ENCODE results near the gene AP5Z1. TPM values are rescaled to one million over a fixed set of nuclear protein-coding genes. Genes with fewer than 3 reads are reported as not detected.

Gene AP5Z1
- 20.1 to 41.4 TPM (median 34.3 TPM) in 5 replicates for total RNA-seq (2022; extraction: Qiagen RNA extraction; ENCODE audit: low read depth)

DNA sequence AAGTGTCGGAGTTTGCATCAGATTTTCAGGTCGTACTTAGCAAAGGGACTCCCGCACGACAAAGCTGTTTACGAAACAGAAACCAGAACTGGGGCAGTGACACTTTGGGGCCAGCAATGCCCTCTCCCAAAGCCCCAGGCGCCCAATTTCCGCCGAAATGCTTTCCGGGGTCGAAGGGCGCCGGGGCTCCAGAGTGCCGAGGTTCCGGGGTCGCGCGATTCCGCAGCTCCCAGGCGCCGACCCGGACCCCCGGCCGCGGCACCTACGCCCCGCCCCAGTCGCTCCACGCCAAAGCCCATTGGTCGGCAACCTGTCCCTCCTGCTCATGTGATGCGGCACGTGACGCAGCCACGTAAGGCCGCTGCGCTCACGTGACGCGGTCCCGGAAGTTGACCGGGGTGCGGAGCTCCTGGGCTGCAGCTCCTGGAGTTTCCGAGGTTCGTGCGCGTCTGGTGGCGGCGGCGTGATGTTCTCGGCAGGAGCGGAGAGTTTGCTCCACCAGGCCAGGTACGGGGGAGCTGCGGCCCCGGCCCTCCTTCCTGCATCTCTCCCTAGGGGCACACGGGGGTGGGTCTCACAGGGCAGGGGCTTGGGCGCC lies at the start of gene AP5Z1:
TSS of gene AP5Z1 (plus strand) at position 374 of the 598 bp plus-strand sequence. CDS start at position 467, 93 bp downstream.

Other genes starting within 250 kb of the AP5Z1 start
- gene FOXK1, start 93.3 kb upstream of the AP5Z1 start, total RNA-seq (2022; extraction: Qiagen RNA extraction; ENCODE audit: low read depth) = 12.4 to 14.8 TPM (median 12.6 TPM) in 5 replicates
- gene PAPOLB, start 86.4 kb downstream of the AP5Z1 start, total RNA-seq (2022; extraction: Qiagen RNA extraction; ENCODE audit: low read depth) = not detected in 5 replicates
- gene RADIL, start 108.1 kb downstream of the AP5Z1 start, total RNA-seq (2022; extraction: Qiagen RNA extraction; ENCODE audit: low read depth) = 1.2 to 2.4 TPM (median 1.6 TPM) in 5 replicates
- gene MMD2, start 183.6 kb downstream of the AP5Z1 start, total RNA-seq (2022; extraction: Qiagen RNA extraction; ENCODE audit: low read depth) = not detected in 5 replicates

Measured in A549 treated with CpdA at 1 μM for 4 hours (cell line).